GM19351 (cell line): ENCODE data around the gene CELF5.

Experiments
- ATAC-seq: cut with Tn5 transposase; IDR thresholded peaks from one replicate; pipeline ENCODE4 v1.9.1; 2021; ENCODE audit warnings: mild to moderate bottlenecking, moderate library complexity; ENCODE audit not compliant: unreplicated experiment

CELF5 gene

GRCh38 chr19:3270902-3271301 is 46.4 kb downstream of the CELF5 start:
- ATAC-seq = no peak

- no peak for ATAC-seq
Measured at GRCh38 chr19:3272401-3272931, 48.0 kb downstream of the CELF5 start.

GRCh38 chr19:3272952-3273351 is 48.5 kb downstream of the CELF5 start:
- no peak for ATAC-seq

GRCh38 chr19:3274245-3274941 is 49.9 kb downstream of the CELF5 start:
- no peak for ATAC-seq

GRCh38 chr19:3274942-3275582 is 50.6 kb downstream of the CELF5 start:
- no peak for ATAC-seq

- no peak for ATAC-seq
Measured at GRCh38 chr19:3275583-3276340, 51.3 kb downstream of the CELF5 start.

GRCh38 chr19:3276341-3276799 is 51.9 kb downstream of the CELF5 start:
- no peak for ATAC-seq

GRCh38 chr19:3277649-3278048 is 53.2 kb downstream of the CELF5 start:
- ATAC-seq = no peak

- no peak for ATAC-seq
Measured at GRCh38 chr19:3278294-3278693, 53.8 kb downstream of the CELF5 start.

GRCh38 chr19:3278749-3279148 is 54.3 kb downstream of the CELF5 start:
- ATAC-seq = no peak

GRCh38 chr19:3279306-3279705 is 54.8 kb downstream of the CELF5 start:
- ATAC-seq = no peak

- ATAC-seq = no peak
Measured at GRCh38 chr19:3281026-3281425, 56.6 kb downstream of the CELF5 start.

- no peak for ATAC-seq
Measured at GRCh38 chr19:3282155-3282554, 57.7 kb downstream of the CELF5 start.

GRCh38 chr19:3282564-3282963 is 58.1 kb downstream of the CELF5 start:
- ATAC-seq = no peak

GRCh38 chr19:3283246-3283751 is 58.8 kb downstream of the CELF5 start:
- no peak for ATAC-seq

GRCh38 chr19:3283886-3284657 is 59.6 kb downstream of the CELF5 start:
- ATAC-seq = no peak

GRCh38 chr19:3284759-3285646 is 60.5 kb downstream of the CELF5 start:
- no peak for ATAC-seq

- ATAC-seq = no peak
Measured at GRCh38 chr19:3285647-3286176, 61.3 kb downstream of the CELF5 start.

- ATAC-seq = no peak
Measured at GRCh38 chr19:3287814-3288213, 63.4 kb downstream of the CELF5 start.
